PC-3 (cell line): ENCODE measurements around the gene UBE2H. TPM values are rescaled to one million over a fixed set of nuclear protein-coding genes. Genes with fewer than 3 reads are reported as not detected.

ENCODE experiments used
- ATAC-seq: fragments of 200-7000 bp; cut with Tn5 transposase; 2 replicates; pipeline ENCODE4 v1.9.1; 2020; ENCODE audit warnings: mild to moderate bottlenecking, moderate library complexity
- BruUV-seq: library from RNA; stranded (reverse); fragments of 400-500 nt; replicated peaks from 2 replicates; lab custom pipeline; 2021; lab: Mats Ljungman, UMichigan
- CTCF ChIA-PET: fragments of 300-600 bp; sonication (Branson Sonifier 250); formaldehyde crosslinking; loops from one replicate; lab custom pipeline; 2022; ENCODE audit warnings: antibody characterized with exemption; lab: Charles Lee
- POLR2A ChIA-PET: fragments of 300-600 bp; sonication (Branson Sonifier 250); formaldehyde crosslinking; loops from one replicate; lab custom pipeline; 2022; ENCODE audit warnings: antibody characterized with exemption; ENCODE audit not compliant: unreplicated experiment; lab: Charles Lee
- DNase-seq: peaks from one replicate; pipeline ENCODE4 v3.0.0-alpha.2; 2015
- H2AFZ ChIP-seq: fragments of 300-600 bp; sonication (generic); 2 replicates; pipeline ENCODE4 v1.6.0; 2016; ENCODE audit warnings: antibody characterized with exemption, low read length
- H3F3A ChIP-seq: fragments of 300-600 bp; sonication (generic); one replicate; pipeline ENCODE4 v1.6.0; 2017; ENCODE audit warnings: antibody characterized with exemption, low read length, control low read depth, mild to moderate bottlenecking; ENCODE audit not compliant: unreplicated experiment
- H3K27ac ChIP-seq: fragments of 300-600 bp; sonication (generic); 2 replicates; pipeline ENCODE4 v1.5.1; 2016; ENCODE audit warnings: mild to moderate bottlenecking, low read length
- H3K27me3 ChIP-seq: fragments of 300-600 bp; sonication (generic); 2 replicates; pipeline ENCODE4 v1.6.1; 2016; ENCODE audit warnings: low read length, mixed read lengths
- H3K36me3 ChIP-seq: fragments of 300-600 bp; sonication (generic); 2 replicates; pipeline ENCODE4 v1.6.1; 2016; ENCODE audit warnings: low read depth, mixed run types, low read length, mixed read lengths
- H3K4me1 ChIP-seq: fragments of 300-600 bp; sonication (generic); 2 replicates; pipeline ENCODE4 v1.5.1; 2016; ENCODE audit warnings: low read length; ENCODE audit not compliant: insufficient read depth
- H3K4me2 ChIP-seq: fragments of 300-600 bp; sonication (generic); 2 replicates; pipeline ENCODE4 v1.6.0; 2016; ENCODE audit warnings: low read length
- H3K4me3 ChIP-seq: fragments of 300-600 bp; sonication (generic); 2 replicates; pipeline ENCODE4 v1.5.1; 2016; ENCODE audit warnings: mild to moderate bottlenecking, low read length, mixed read lengths
- H3K79me2 ChIP-seq: fragments of 300-600 bp; sonication (generic); 2 replicates; pipeline ENCODE4 v1.6.1; 2017; ENCODE audit warnings: low read length, mixed read lengths
- H3K9ac ChIP-seq: fragments of 300-600 bp; sonication (generic); 2 replicates; pipeline ENCODE4 v1.6.0; 2016; ENCODE audit warnings: mild to moderate bottlenecking, low read length
- H3K9me2 ChIP-seq: fragments of 300-600 bp; sonication (generic); replicated peaks from 2 replicates; pipeline ENCODE4 v1.6.1; 2016; ENCODE audit warnings: mixed run types, low read length, mixed read lengths
- H3K9me3 ChIP-seq: fragments of 300-600 bp; sonication (generic); 2 replicates; pipeline ENCODE4 v1.6.1; 2016; ENCODE audit warnings: low read length, mixed read lengths
- H4K20me1 ChIP-seq: fragments of 300-600 bp; sonication (generic); 2 replicates; pipeline ENCODE4 v1.6.1; 2016; ENCODE audit warnings: low read length, mixed read lengths
- CTCF ChIP-seq: fragments of 300-600 bp; sonication (generic); conservative IDR thresholded peaks from 2 replicates; pipeline ENCODE4 v1.5.1; 2017; ENCODE audit warnings: antibody characterized with exemption, low read depth, mild to moderate bottlenecking, low read length
- EZH2 ChIP-seq: fragments of 300-600 bp; sonication (generic); IDR thresholded peaks from one replicate; pipeline ENCODE4 v1.6.1; 2017; ENCODE audit warnings: antibody characterized with exemption, mild to moderate bottlenecking, low read length; ENCODE audit not compliant: unreplicated experiment
- EZH2phosphoT487 ChIP-seq: fragments of 300-600 bp; sonication (generic); IDR thresholded peaks from 2 replicates; pipeline ENCODE4 v1.6.1; 2018; ENCODE audit warnings: mild to moderate bottlenecking, antibody characterized with exemption, low read length, borderline replicate concordance
- intact Hi-C: fragments of 100-400 bp; cut with micrococcal nuclease; formaldehyde crosslinking; loops from 2 replicates; pipeline ENCODE4 v1.9.0; 2023
- total RNA-seq: library from RNA; depleted of rRNA; stranded (reverse); fragments of >200 nt; gene quantifications from 2 replicates; pipeline ENCODE4 v1.2.3, GENCODE V29; 2014

The UBE2H gene
- total RNA-seq, 1 experiment from 2014 or later: 62.5 TPM

GRCh38 chr7:129997285-129997684 lies 44.5 kb upstream of the UBE2H start:
- POLR2A ChIA-PET: no interaction called here
- ATAC-seq: no peak
- Histone ChIP-seq H3K27ac (no peak overlapping the region), H3K9ac (no peak overlapping the region), H3K36me3 (no peaks in the 10 kb centered on the region), H3K27me3 (no peaks in the 10 kb centered on the region), H3K4me1 (no peaks in the 10 kb centered on the region), H3K4me2 (no peak overlapping the region), H3K79me2 (no peaks in the 10 kb centered on the region), H3F3A (no peaks in the 10 kb centered on the region), H3K9me2 (no peaks in the 10 kb centered on the region), H3K4me3 (no peak overlapping the region), H4K20me1 (no peaks in the 10 kb centered on the region), H3K9me3 (no peaks in the 10 kb centered on the region), H2AFZ (no peak overlapping the region)
- BruUV-seq: no TSS peak
- TF ChIP-seq EZH2 (no peak), EZH2phosphoT487 (no peak), CTCF (no peak)
- no peak for DNase-seq
- CTCF ChIA-PET: no interaction called here
- intact Hi-C loops: no loop called here

DNA sequence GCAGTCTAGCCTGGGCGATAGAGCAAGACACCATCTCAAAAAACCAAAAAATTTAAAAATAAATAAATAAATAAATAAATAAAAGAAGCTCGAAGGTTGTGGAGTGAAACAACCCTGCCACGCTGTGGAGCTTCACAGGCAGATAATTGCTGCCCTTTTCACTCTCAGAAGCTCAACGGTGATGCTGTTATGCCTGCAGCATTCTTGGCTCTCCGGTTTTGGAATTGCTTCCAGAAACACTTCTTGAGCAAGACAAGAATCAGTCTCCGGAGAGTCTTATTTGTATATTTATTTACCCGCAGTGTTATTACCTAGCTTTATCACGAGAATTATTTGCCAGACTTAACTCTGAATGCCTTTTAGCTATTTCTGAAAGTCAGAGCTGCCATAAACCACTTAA lies 40.5 kb upstream of the UBE2H start:
- H3K4me1 ChIP-seq: no peaks in the 10 kb centered on the region
- ChIA-PET POLR2A (interaction anchor here (0.6 kb wide), 1 partner anchor 63 kb away, joined by 4 read pairs; no protein-coding TSS in a partner anchor), CTCF (interaction anchor here (0.7 kb wide), 1 partner anchor 17 kb away, joined by 4 read pairs; no protein-coding TSS in a partner anchor)
- H4K20me1 ChIP-seq: no peaks in the 10 kb centered on the region
- no peak overlapping the region for H2AFZ ChIP-seq
- intact Hi-C loops: no loop called here
- DNase-seq: no peak
- H3K9ac ChIP-seq: no peak overlapping the region
- ATAC-seq: no peak
- BruUV-seq: no TSS peak
- no peak overlapping the region for H3K4me2 ChIP-seq
- no peaks in the 10 kb centered on the region for H3K36me3 ChIP-seq
- H3K9me3 ChIP-seq: no peaks in the 10 kb centered on the region
- no peaks in the 10 kb centered on the region for H3K79me2 ChIP-seq
- H3K9me2 ChIP-seq: no peaks in the 10 kb centered on the region
- no peak for TF ChIP-seq EZH2
- no peak for TF ChIP-seq EZH2phosphoT487
- no peak for TF ChIP-seq CTCF
- H3F3A ChIP-seq: no peaks in the 10 kb centered on the region
- H3K27ac ChIP-seq: no peak overlapping the region
- no peaks in the 10 kb centered on the region for H3K27me3 ChIP-seq
- H3K4me3 ChIP-seq: no peak overlapping the region

- H4K20me1 ChIP-seq: no peaks in the 10 kb centered on the region
- no peaks in the 10 kb centered on the region for H3K79me2 ChIP-seq
- no peaks in the 10 kb centered on the region for H3K9me3 ChIP-seq
- no peaks in the 10 kb centered on the region for H3F3A ChIP-seq
- no peaks in the 10 kb centered on the region for H3K9me2 ChIP-seq
- H3K9ac ChIP-seq: no peak overlapping the region
- H3K4me2 ChIP-seq: no peak overlapping the region
- no peak overlapping the region for H2AFZ ChIP-seq
- no peaks in the 10 kb centered on the region for H3K4me1 ChIP-seq
- TF ChIP-seq EZH2phosphoT487 (no peak), EZH2 (no peak), CTCF (no peak)
- CTCF ChIA-PET: no interaction called here
- DNase-seq: no peak
- POLR2A ChIA-PET: no interaction called here
- intact Hi-C loops: no loop called here
- no peak overlapping the region for H3K4me3 ChIP-seq
- no peaks in the 10 kb centered on the region for H3K36me3 ChIP-seq
- ATAC-seq: no peak
- no TSS peak for BruUV-seq
- H3K27ac ChIP-seq: no peak overlapping the region
- no peaks in the 10 kb centered on the region for H3K27me3 ChIP-seq
Observed at GRCh38 chr7:129990403-129991192, 37.8 kb upstream of the UBE2H start.
